ENCODE data around the gene CIRBP.
A peak's percentile ranks its signal among the peaks of the same experiment; 100 is the strongest.

CIRBP gene

GRCh38 chr19:1239420-1239795, 29.7 kb upstream of the CIRBP start:
- TF ChIP-seq TAF1 (IDR thresholded peaks at IDR 0.05; ENCODE audit: borderline replicate concordance, insufficient read depth, low read length): no peak

GRCh38 chr19:1239796-1240737, 29.1 kb upstream of the CIRBP start:
- no peak for TF ChIP-seq REST (IDR thresholded peaks at IDR 0.05; ENCODE audit: insufficient read depth in 1 of 2, low read depth in 2 of 2, low read length in 2 of 2)
- TF ChIP-seq TAF1 (IDR thresholded peaks at IDR 0.05; ENCODE audit: borderline replicate concordance, insufficient read depth, low read length): no peak
- TF ChIP-seq FOXP2 (optimal IDR thresholded peaks at IDR 0.05; ENCODE audit: borderline replicate concordance, extremely low read depth, extremely low read length, insufficient read depth): no peak
- no peak for TF ChIP-seq SIN3A (IDR thresholded peaks at IDR 0.05; ENCODE audit: borderline replicate concordance, insufficient read depth, low read length)
- TF ChIP-seq POLR2AphosphoS5 (IDR thresholded peaks at IDR 0.05; ENCODE audit: low read depth, low read length): no peak

- TF ChIP-seq SIN3A (IDR thresholded peaks at IDR 0.05; ENCODE audit: borderline replicate concordance, insufficient read depth, low read length): no peak
- TF ChIP-seq TAF1 (IDR thresholded peaks at IDR 0.05; ENCODE audit: borderline replicate concordance, insufficient read depth, low read length): no peak
- TF ChIP-seq POLR2AphosphoS5 (IDR thresholded peaks at IDR 0.05; ENCODE audit: low read depth, low read length): no peak
- TF ChIP-seq FOXP2 (optimal IDR thresholded peaks at IDR 0.05; ENCODE audit: borderline replicate concordance, extremely low read depth, extremely low read length, insufficient read depth): no peak
- TF ChIP-seq REST (IDR thresholded peaks at IDR 0.05; ENCODE audit: insufficient read depth in 1 of 2, low read depth in 2 of 2, low read length in 2 of 2): no peak
Measured at GRCh38 chr19:1240925-1241324, 28.2 kb upstream of the CIRBP start.

GRCh38 chr19:1241417-1242095, 27.6 kb upstream of the CIRBP start, which contains the start of gene ATP5F1D:
ATP5F1D (plus strand) TSS chr19:1241751; CDS start chr19:1241851, 100 bp downstream.
- TF ChIP-seq TAF1 (IDR thresholded peaks at IDR 0.05; ENCODE audit: borderline replicate concordance, insufficient read depth, low read length) (peak; percentile 60; the same call in 1 of the 2 replicates), FOXP2 (optimal IDR thresholded peaks at IDR 0.05; ENCODE audit: borderline replicate concordance, extremely low read depth, extremely low read length, insufficient read depth) (no peak), SIN3A (IDR thresholded peaks at IDR 0.05; ENCODE audit: borderline replicate concordance, insufficient read depth, low read length) (no peak), REST (IDR thresholded peaks at IDR 0.05; ENCODE audit: insufficient read depth in 1 of 2, low read depth in 2 of 2, low read length in 2 of 2) (peak in 1 of 2 experiments; percentile 44; a peak in 1 of 4 replicates)

- TF ChIP-seq FOXP2 (optimal IDR thresholded peaks at IDR 0.05; ENCODE audit: borderline replicate concordance, extremely low read depth, extremely low read length, insufficient read depth) (no peak), REST (IDR thresholded peaks at IDR 0.05; ENCODE audit: insufficient read depth in 1 of 2, low read depth in 2 of 2, low read length in 2 of 2) (no peak), TAF1 (IDR thresholded peaks at IDR 0.05; ENCODE audit: borderline replicate concordance, insufficient read depth, low read length) (no peak)
Measured at GRCh38 chr19:1243768-1244692, 25.1 kb upstream of the CIRBP start.

All from PFSK-1 (cell line).